ENCODE measurements around the gene EYS. TPM values are rescaled to one million over a fixed set of nuclear protein-coding genes. Genes with fewer than 3 reads are reported as not detected.
A peak's percentile ranks its signal among the peaks of the same experiment; 100 is the strongest.
"Not testable (repeated sequence)": the region's sequence is repeated elsewhere in the genome, so short reads cannot be mapped to it uniquely, and the experiment has no call there.

EYS gene
- polyA plus RNA-seq, 4 donors: 0.51 to 0.77 (median 0.61) TPM

GRCh38 chr6:64030950-64031618 lies 1675.9 kb downstream of the EYS start:
- DNase-seq (ENCODE audit: low read depth in 4 of 4, low spot score in 3 of 4): not testable (repeated sequence)

DNA sequence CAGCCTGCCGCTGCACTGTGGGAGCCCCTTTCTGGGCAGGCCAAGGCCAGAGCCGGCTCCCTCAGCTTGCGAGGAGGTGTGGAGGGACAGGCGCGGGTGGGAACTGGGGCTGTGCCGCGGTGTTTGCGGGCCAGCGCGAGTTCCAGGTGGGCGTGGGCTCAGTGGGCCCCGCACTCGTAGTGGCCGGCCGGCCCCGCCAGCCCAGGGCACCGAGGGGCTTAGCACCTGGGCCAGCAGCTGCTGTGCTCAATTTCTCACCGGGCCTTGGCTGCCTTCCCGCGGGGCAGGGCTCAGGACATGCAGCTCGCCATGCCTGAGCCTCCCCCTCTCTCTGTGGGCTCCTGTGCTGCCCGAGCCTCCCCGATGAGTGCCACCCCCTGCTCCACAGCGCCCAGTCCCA lies 1683.3 kb downstream of the EYS start:
- no peak for DNase-seq (ENCODE audit: low read depth in 4 of 4, low spot score in 3 of 4)

- DNase-seq (ENCODE audit: low read depth in 4 of 4, low spot score in 3 of 4): no peak
These were observed 1692.4 kb downstream of the EYS start for GRCh38 chr6:64014595-64014994.

DNA sequence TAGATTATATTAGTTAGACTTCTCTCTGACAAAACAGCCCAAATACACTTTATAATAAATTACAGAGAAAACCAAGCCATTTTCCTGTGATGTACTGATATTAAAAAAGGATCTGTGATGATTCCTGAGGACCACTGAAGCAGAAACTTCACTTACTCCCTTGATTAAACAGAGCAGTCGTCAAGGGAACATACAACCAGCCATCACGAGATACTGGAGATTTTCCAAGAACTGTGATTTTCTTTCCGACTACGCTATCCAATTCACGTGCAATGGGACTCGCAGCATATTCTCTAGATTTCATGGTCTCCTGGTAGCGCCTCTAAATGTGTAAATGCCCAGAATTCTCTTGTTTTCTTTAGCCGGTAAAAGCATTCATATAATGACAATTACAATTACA lies 1694.0 kb downstream of the EYS start:
- DNase-seq (ENCODE audit: low read depth in 4 of 4, low spot score in 3 of 4): peak in 2 of 4 donors; percentile 10 to 13

GRCh38 chr6:64012351-64013001 lies 1694.5 kb downstream of the EYS start:
- peak in 3 of 4 donors; percentile 34 to 42 (median 41) for DNase-seq (ENCODE audit: low read depth in 4 of 4, low spot score in 3 of 4)

- no peak for DNase-seq (ENCODE audit: low read depth in 4 of 4, low spot score in 3 of 4)
These were observed 1696.4 kb downstream of the EYS start for GRCh38 chr6:64010666-64011065.

DNA sequence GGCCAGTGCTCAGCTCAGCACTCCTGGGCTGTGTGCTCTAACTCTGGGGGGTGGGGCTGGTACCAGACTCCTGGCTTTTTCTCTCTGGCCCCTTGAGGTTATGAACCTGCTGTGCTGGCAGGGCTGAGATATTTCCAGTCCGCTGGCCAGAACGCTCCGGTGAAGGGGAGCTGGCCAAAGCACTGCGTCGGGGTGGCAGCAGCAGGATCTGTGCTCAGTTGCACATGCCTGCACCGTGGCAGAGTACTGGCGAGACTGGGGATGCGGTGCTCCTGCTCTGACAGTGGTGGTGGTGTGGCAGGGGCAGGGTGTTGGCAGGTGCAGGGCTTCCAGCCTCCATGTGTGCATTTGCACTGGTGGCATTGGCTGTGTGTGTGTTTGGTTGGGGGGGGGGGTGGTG lies 1697.0 kb downstream of the EYS start:
- DNase-seq (ENCODE audit: low read depth in 4 of 4, low spot score in 3 of 4): peak in 1 of 4 donors; percentile 12

GRCh38 chr6:64006246-64006645 lies 1700.8 kb downstream of the EYS start:
- DNase-seq (ENCODE audit: low read depth in 4 of 4, low spot score in 3 of 4): no peak

GRCh38 chr6:64000818-64001491 lies 1706.1 kb downstream of the EYS start:
- DNase-seq (ENCODE audit: low read depth in 4 of 4, low spot score in 3 of 4): no peak

- no peak for DNase-seq (ENCODE audit: low read depth in 4 of 4, low spot score in 3 of 4)
These were observed 1707.4 kb downstream of the EYS start for GRCh38 chr6:63999613-64000012.

- no peak for DNase-seq (ENCODE audit: low read depth in 4 of 4, low spot score in 3 of 4)
These were observed 1708.0 kb downstream of the EYS start for GRCh38 chr6:63998991-63999390.

DNA sequence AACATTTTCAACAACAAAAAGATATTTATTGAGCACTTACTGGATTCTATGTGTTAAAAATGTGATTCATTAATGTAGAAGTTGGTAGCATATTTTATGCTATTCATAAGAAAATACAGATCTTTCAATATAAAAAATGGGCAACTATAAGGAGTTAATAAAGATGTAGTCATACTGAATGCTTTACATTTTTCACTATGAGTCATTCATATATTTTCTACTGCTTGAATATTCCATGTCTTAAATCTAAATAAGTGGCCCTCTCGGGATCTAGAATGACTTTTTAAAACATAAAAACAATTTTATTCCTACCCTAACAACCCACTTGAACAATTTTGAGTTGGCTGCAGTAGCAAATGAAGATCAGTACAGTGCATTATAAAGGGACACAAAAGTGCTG lies 1709.3 kb downstream of the EYS start:
- no peak for DNase-seq (ENCODE audit: low read depth in 4 of 4, low spot score in 3 of 4)

DNA sequence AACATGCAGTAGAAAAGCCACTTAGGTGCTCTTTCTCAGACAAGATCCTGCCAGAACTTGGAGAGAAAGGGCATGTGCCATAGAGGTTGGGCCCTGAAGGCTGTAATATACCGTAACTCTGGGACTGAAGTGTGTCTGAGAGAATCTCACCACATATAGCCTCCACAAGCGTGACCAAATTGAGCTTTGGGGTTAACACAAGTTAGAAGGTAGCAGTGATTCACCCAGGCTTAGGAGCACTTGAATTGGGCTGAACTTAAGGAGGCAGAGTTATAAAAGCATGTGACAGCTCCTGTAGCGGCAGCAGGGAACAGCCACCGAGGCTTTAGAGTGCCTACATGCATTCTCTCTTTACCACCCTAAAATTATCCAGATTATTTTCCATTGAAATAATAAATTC lies 1709.8 kb downstream of the EYS start:
- no peak for DNase-seq (ENCODE audit: low read depth in 4 of 4, low spot score in 3 of 4)

GRCh38 chr6:63985223-63985622 lies 1721.8 kb downstream of the EYS start:
- DNase-seq (ENCODE audit: low read depth in 4 of 4, low spot score in 3 of 4): no peak

GRCh38 chr6:63975699-63976098 lies 1731.3 kb downstream of the EYS start:
- no peak for DNase-seq (ENCODE audit: low read depth in 4 of 4, low spot score in 3 of 4)

DNA sequence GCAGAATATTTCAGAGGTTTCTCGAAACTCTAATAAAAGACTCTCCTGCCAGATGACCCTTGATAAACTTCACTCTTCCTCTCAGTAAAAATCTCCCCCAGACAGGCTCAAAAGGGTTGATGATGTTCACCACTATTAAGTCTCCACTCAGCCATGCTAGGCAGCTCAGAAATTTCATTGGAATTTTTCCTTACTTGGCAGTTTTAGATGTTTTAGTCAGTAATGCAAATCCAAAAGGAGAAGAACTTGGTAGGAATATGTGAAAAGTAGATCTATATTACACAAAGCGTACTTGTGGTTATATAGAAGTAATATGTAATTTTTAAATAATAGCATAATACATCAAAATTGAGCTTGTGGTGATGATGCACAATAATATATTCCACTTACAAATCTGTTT lies 1738.4 kb downstream of the EYS start:
- DNase-seq (ENCODE audit: low read depth in 4 of 4, low spot score in 3 of 4): no peak

DNA sequence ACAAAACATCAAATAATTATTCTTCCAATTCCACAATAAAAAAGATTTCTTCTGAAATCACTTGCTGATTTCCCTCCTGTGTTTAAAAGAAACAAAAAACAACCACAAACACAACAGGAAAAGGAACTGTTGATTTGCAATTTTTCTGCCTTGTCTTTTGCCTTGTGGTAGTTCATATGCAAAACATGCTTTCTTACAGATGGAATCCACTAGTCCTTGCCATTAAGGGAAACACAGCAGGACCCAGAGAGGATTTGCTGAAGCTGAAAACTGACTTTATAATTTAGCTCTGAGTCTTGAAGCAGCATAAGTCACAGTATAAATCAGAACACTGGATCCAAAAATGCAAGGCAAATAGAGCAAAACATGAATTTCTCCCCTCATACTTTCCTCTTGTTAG lies 1742.7 kb downstream of the EYS start:
- no peak for DNase-seq (ENCODE audit: low read depth in 4 of 4, low spot score in 3 of 4)

DNA sequence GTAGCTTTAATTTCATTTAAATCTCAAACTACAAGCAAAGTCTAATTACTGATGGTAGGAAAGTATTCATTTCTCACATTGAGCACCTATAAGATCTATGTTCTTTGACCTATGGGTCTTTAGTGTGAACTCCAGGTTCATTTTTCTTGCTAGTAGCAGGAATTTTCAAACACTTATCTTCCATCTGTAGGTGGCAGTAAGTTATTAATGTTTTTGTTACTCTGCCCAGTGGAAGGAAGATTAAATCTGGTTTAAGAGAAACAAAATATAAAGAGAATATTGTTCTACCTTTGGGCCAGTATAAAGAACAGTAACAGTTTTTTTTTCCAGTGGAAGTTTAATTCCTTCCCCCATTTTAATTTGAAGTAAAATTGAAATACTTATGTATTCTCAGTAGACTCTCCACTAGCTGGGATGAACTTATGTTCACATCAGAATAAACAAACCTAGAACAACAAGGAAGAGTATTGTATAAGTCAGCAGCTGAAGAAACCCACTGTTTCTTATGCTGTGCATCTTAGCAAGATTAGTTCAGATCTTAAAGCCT lies 1743.2 kb downstream of the EYS start:
- DNase-seq (ENCODE audit: low read depth in 4 of 4, low spot score in 3 of 4): no peak

DNA sequence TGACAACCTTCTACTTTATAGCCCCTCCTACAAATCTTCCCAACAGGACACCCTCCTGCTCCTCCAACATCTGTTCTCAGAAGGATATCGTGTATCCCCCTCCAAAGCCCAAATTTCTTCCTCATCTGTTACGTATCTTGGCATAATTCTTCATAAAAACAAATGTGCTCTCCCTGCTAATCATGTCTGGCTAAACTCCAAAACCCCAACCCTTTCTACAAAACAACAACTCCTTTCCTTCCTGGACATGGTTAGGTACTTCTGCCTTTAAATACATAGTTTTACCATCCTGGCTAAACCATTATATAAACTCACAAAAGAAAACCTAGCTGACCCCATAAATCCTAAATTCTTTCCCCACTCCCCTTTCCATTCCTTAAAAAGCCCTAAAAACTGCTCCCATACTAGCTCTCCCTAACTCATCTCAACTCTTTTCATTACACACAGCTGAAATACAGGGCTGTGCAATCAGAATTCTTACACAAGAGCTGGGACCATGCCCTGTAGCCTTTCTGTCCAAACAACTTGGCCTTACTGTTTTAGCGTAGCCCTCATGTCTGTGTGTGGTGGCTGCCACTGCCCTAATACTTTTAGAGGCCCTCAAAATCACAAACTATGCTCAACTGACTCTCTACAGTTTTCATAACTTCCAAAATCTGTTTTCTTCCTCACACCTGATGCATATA lies 1753.5 kb downstream of the EYS start:
- not testable (repeated sequence) for DNase-seq (ENCODE audit: low read depth in 4 of 4, low spot score in 3 of 4)

DNA sequence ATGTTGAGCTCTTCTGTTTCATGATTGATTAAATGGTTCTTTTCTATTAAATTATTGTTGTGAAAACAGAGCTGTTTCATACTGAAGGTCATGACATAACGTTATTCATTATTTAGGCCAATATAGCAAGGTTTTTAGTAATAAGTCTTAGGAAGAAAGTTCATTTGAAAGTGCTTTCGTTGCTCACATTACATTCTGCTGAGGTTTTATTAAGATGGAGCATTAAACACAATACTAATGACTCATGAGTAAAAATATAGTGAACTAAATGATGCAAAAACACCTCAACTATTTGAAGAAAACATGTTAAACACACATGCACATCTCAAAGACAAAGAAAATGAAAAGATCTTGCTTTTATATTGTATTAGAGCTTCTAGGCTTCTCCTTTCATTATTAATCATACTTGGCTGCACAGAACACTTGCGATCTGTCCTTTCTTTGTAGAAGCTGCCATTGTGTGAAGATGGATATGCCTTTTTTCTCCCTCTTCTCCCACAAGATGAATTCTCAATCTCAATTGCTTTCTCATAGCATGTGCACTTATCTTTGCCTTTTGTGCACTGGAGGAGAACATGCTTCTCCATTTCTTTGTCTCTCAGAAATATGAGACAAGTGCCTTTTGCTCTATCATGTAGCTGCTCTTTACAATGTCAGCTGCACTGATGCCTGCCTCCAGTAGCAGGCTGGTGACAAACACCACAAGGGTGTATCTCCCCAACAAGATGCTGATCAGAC lies 1759.1 kb downstream of the EYS start:
- DNase-seq (ENCODE audit: low read depth in 4 of 4, low spot score in 3 of 4): no peak

All from right renal pelvis (tissue), 4 donors.